RPMI7951 (cell line): ENCODE results near the gene ANKHD1. TPM values are rescaled to one million over a fixed set of nuclear protein-coding genes. Genes with fewer than 3 reads are reported as not detected.
"Not testable (repeated sequence)": the region's sequence is repeated elsewhere in the genome, so short reads cannot be mapped to it uniquely, and the experiment has no call there.

Source experiments
- DNase-seq: peaks from one replicate; pipeline ENCODE4 v3.0.0-alpha.2; 2012; ENCODE audit warnings: low read depth
- total RNA-seq: library from RNA; depleted of rRNA; stranded (reverse); fragments of >200 nt; shearing (Covaris generic); gene quantifications from 2 replicates; pipeline ENCODE4 v1.2.3, GENCODE V29; 2014

The ANKHD1 gene
- total RNA-seq, 1 experiment from 2014 or later = 35.2 TPM

DNA sequence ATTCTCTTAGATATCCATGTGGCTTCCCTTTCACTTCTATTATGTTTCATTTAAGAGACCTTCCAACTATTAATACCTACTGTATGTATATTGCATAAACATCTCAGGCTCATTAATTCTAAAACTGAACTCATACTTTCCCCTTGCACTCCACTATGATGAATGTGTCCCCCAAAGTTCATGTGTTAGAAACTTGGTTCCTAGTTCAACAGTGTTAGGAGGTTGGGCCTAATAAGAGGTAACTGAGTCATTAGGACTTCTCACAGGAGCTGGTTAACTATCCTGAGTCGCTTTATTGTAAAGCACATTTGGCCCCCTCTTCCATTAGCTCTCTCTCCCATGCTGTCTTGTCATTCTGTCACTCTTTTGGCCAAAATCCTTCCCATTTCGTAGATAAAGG, 22.0 kb downstream of the ANKHD1 start:
- DNase-seq = no peak

DNA sequence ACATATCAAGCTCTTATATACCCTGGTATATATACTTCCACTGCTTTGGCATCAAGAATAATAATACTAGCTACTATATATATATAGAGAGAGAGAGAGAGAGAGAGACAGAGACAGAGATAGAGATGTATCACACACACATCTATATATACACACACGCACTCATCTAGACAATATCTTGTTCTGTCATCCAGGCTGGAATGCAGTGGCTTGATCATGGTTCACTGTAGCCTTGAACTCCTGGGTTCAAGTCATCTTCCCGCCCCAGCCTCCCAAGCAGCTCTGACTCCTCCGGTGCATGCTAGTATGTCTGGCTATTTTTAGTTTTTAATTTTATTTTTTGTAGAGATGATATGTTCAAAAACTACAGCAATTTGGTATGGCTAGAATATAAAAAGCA, 22.5 kb downstream of the ANKHD1 start:
- DNase-seq = no peak

DNA sequence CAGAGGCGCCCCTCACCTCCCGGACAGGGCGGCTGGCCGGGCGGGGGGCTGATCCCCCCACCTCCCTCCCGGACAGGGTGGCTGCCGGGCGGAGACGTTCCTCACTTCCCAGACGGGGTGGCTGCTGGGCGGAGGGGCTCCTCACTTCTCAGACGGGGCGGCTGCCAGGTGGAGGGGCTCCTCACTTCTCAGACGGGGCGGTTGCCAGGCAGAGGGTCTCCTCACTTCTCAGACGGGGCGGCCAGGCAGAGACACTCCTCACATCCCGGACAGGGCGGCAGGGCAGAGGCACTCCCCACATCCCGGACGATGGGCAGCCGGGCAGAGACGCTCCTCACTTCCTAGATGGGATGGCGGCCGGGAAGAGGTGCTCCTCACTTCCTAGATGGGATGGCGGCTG, 26.1 kb downstream of the ANKHD1 start:
- DNase-seq = not testable (repeated sequence)

DNA sequence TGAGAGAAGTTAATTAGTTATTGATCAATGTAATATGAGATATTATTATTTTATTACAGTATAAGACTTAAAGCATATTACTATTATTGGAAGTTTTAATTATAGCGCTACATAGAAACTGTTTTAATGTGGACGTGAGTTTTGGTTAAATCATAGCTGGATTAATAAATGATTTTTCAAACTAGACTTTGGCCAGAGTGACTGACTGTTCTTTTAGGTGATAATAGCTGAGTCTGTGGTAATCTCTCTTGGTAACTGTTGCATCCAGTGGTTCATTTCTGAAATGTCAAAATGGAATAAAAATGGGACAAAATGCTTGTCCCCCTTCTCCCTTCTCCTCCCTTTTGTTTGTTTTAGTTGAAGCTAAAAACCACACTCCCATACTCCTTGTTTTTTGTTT, 28.1 kb downstream of the ANKHD1 start:
- DNase-seq = no peak

DNA sequence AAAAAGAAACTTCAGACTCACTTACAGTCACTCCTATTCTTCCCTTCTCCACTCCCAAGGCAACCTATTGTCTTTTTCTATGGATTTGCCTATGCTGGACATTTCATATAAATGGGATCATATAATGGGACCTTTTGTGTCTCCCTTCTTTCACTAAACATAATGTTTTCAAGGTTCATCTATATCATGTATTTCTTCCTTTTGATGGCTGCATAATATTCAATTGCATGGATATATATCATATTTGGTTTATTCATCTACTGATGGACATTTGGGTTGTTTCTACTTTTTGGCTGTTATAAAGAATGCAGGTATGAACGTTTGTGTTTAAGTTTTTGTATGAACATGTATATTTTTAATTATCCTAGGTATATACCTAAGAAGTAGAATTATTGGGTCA, 30.6 kb downstream of the ANKHD1 start:
- no peak for DNase-seq

DNA sequence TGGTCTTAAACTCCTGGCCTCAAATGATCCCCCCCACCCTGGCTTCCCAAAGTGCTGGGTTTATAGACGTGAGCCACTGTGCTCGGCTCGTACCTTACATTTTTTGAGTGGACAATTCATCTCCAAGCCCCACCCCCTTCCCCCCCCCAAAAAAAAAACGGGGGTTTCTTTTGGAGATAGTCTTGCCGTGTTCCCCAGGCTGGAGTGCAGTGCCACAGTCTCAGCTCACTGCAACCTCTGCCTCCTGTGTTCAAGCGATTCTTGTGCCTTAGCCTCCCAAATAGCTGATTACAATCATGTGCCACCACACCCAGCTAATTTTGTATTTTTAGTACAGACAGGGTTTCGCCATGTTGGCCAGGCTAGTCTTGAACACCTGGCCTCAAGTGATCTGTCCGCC, 31.3 kb downstream of the ANKHD1 start:
- DNase-seq = no peak

DNA sequence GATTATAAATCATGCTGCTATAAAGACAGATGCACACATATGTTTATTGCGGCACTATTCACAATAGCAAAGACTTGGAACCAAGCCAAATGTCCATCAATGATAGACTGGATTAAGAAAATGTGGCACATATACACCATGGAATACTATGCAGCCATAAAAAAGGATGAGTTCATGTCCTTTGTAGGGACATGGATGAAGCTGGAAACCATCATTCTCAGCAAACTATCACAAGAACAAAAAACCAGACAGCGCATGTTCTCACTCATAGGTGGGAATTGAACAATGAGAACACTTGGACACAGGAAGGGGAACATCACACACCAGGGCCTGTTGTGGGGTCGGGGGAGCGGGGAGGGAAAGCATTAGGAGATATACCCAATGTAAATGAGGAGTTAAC, 55.7 kb downstream of the ANKHD1 start:
- DNase-seq = not testable (repeated sequence)

DNA sequence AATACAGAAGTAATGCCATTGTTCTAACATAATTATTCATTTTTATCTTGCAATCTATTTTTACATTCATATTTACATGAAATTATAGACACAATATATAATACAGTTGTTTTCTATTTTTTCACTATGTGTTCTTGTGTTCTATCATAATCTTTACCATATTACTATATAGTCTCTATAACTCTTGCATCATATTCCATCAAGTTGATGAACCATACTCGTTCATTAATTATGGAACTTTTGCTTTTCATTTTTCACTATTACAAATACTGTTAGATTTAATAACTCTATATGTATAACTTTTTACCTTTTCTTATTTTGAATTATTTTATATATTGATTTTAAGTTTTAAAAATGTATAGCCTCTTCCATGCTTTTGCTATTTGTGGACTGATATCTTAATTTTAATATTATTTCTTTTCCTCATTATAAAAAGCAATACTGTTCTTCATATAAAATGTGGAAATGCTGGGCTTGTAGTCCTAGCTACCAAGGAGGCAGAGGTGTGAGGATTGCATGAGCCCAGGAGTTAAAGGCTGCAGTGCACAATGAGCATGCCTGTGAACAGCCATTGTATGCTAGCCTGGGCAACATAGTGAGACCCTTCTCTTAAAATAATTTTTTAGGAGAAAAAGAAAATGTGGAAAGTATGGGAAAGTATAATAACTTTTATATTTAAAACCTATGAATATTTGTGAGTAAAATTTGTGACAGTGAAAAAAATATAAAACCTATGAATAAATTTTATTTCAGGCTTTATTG, 65.5 kb downstream of the ANKHD1 start:
- DNase-seq = no peak

DNA sequence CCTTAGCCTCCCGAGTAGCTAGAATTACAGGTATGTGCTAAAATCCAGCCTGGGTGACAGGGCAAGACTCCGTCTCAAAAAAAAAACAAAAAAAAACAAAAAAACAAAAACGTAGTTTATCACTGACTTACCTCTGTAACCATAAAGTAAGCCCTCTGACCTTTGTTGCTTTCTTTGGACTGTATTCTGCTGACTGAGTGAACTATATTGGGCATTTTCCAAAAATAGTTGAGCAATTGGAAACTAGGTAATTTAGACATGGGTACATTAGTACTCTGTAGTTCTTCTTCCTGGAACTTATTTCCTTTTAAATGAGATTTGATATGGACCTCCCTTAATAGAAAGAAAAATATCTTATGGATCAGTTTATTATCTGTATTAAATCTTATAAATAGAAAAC, 66.6 kb downstream of the ANKHD1 start:
- DNase-seq = no peak

DNA sequence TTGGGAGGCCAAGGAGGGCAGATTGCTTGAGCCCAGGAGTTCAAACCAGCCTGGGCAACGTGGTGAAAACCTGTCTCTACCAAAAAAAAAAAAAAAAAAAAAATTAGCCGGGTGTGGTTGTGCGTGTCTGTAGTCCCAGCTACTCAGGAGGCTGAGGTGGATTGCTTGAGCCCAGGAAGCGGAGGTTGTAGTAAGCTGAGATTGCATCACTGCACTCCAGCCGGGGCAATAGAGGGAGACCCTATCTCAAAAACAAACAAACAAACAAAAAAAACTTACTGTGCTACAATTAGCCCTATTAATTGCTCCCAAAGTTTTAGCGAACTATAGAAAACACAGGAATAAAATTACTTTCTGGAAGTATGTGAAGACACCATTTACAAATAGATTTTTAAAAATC, 67.6 kb downstream of the ANKHD1 start:
- DNase-seq = no peak

DNA sequence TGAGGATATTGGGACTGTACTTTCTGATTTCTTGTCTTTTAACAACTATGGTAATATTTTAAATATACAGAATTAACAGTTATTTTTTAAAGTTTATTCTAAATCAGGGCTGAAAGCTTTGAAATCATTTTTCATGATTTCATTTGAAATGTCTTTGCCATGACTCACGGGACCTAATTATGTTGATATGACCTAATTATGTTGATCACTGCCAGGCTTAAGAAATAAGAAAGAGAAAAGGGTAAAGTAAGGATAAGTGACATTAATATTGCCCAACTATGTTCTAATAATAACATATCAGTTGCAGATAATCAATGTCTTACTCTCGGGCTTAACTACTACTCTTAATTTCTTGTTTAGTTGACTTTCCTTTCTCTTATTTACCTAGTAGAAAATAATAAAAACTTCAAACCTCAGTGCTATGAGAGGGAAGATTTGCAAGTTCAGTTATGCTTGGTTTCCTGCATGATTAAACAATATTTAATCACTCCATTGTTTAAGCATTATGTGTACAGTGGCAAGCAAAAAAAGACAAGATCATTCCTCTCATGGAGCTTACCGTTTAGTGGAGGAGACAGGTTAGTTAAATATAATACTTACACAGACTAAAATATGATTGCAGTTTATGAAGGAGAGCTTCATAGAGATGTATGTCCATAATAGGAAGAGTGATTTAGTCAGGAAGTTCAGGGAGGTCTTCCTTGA, 78.8 kb downstream of the ANKHD1 start:
- no peak for DNase-seq

DNA sequence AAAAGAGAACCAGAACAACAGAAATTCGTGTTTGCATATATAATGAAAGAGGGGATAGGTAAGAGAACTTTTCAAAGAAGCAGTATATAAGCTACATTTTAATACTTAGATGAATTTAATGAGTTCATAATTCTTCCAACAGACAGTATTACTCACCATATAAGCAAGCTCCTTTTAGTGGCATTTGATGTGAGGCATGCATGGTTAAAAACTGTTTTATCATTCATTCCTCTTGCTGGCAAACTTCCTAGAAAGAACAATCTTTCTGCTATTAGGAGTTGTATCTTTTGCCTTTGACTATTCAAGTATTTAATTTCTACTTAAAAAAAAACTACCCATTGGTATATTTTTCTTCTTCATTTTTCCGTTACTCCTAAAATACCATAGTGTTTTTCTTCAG, 80.1 kb downstream of the ANKHD1 start:
- peak; percentile 2 for DNase-seq

DNA sequence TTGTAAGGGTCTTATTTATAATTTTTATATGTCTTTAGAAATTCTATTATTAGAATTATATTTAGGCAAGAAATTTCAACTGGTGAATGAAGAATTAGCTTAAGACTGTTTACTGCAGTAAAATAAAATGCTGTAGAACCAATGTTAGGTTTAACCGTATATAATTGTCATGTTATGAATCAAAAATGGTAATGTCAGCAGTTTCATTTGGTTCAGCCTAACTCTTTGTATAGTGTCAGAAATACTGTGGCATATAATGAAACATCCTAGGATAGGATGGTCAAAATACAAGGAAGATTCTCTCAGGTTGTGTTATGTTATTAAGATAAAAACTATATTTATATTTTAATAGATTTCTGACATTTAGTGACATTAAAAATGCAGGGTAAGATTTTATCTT, 81.4 kb downstream of the ANKHD1 start:
- no peak for DNase-seq

DNA sequence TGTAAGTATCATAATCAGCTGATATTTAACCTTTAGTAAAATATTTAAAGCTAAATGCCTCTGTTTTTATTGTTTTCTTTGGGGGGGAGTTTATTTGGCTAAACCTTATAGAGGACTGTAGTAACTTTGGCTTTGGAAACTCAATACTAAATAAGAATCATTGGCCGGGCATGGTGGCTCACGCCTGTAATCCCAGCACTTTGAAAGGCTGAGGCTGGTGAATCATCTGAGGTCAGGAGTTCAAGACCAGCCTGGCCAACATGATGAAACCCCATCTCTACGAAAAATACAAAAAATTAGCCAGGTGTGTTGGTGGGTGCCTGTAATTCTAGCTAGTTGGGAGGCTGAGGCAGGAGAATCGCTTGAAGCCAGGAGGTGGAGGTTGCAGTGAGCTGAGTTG, 86.5 kb downstream of the ANKHD1 start:
- DNase-seq = peak; percentile 3

DNA sequence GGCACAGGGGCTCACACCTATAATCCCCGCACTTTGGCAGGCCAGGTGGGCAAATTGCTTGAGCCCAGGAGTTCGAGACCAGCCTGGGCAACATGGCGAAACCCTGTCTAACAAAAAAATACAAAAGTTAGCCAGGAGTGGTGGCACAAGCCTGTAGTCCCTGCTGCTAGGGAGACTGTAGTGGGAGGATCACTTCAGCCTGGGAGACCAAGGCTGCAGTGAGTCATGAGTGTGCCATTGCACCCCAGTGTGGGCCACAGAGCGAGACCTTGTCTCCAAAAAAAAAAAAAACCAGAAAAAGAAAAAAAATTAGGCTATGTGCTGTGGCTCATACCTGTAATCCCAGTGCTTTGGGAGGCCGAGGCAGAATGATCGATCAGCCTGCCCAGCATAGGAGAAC, 87.3 kb downstream of the ANKHD1 start:
- no peak for DNase-seq

DNA sequence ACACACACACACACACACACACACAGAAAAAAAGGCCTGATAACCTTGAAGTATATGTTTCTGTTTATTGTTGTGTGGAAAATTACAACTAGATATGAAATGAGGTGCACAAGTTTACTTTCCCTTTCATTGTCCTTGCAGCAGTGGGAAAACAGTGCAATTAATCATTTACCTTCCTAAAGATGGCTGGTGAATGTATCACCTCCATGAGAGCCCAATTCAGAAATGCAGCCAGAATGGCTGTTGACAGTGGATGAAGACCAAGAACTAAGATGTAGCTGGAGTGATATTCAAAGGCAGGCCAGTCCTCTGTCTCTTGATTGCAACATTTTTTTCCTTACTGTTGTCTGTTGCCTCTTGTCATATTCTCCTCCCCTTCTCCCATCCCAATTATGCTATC, 96.3 kb downstream of the ANKHD1 start:
- no peak for DNase-seq

DNA sequence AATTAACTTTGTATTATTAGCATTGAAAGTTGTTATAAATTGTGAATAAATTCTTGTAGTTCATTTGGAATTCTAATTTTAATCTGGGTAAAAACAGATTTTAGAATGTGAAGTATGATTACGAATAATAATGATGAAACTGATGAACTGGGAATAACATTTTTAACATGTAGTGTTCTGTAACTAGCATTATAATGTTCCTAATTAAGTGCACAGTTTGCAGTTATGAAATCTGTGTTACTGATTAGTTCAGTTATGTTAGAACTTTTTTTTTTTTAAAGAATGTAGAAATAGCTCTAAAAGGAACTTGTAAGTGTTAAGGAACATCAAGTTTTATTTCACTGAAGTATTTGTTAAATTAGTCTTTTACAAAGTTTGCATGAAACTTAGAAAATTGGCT, 97.0 kb downstream of the ANKHD1 start:
- DNase-seq = no peak

DNA sequence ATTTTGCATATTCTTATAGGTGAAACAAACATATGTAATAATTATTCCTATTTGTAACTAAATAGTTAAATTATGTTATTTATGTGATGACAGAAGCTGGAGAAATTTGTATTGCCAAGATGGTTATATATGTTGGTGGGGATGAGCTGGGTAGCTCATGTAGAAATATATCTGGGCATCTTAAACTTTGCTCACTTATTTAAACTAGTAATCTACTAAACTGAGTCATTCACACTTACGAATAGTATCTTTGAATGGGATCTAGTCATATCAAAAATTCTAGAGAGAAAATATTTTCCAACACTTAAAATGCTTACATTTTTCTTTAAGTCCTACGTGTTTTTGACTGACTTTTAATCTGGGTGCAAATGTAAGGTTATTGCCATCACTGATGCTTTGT, 101.2 kb downstream of the ANKHD1 start:
- DNase-seq = no peak

DNA sequence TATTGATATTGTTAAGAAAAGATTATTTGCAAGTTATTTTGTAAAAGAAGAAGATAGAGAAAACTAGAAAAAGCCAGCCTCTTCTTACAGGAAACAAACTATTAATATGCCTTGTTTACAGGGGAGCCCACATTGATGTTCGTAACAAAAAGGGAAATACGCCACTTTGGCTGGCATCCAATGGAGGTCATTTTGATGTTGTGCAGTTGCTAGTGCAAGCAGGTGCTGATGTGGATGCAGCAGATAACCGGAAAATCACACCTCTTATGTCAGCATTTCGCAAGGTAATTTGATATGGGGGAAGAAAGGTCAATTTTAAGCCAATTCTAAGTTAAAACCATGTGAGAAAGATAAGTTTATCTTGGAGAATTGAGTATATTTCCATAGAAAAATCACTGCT, 108.3 kb downstream of the ANKHD1 start:
- DNase-seq = no peak

DNA sequence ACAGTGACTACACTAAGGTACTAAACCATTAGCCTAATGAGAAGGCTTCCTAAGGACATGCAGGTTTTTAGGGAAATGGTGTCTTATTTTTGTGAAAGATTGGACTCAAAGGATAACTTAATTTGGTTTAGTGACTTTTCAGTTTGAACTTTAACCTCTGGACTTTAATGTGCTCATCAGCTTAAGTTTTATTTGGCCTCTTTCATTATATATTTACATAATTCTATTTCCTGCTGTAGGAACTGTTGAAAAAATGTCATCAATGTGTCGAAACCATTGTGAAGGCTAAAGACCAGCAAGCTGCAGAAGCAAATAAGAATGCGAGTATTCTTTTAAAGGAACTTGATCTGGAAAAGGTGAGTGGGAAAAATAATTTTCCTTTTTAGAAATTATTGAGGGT, 111.5 kb downstream of the ANKHD1 start:
- DNase-seq = no peak

DNA sequence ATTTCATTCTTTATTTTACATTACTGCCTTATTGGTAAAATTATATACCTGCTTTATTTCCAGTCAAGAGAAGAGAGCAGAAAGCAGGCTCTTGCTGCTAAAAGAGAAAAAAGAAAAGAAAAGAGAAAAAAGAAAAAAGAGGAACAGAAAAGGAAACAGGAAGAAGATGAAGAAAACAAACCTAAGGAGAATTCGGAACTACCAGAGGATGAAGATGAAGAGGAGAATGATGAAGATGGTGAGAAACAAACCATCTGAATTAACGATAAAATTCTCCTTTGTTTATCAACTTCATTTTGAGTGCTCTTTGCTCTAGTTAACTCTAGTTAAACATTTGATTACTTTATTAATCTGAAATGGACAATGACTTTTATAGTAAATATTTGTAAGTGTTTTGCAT, 122.4 kb downstream of the ANKHD1 start:
- DNase-seq = no peak

DNA sequence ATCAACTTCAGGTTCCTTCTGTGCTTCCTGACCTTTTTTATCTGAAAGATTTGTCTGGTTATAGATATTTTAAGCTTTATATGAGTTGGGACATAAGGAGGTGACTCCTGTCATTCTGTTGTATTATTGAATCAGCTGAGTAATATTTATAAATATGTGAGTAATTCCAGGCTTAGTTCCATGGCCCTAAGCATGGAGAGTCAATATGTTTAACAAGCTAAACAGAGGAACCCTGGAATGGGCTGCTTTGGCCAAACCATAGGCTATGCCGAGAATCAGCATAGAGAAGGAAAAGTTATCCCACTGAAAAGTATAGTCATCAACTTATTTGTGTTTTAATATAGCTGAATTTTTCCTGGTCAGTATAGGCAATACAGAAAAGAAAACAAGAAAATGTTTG, 138.6 kb downstream of the ANKHD1 start:
- no peak for DNase-seq

DNA sequence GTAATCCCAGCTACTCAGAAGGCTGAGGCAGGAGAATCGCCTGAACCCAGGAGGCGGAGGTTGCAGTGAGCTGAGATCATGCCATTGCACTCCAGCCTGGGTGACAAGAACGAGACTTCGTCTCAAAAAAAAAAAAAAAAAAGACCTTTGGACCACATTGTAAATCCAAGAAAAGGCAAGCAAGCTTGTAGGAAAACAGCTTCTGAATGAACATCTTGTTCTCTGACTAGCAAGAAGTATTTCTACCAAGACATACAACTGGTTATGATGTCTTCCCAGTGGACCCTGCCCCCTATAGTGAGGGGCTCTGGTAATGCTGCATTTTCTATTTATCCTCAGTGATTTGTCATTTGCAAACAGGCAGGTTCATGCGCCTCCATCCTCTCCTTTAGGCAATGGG, 141.3 kb downstream of the ANKHD1 start:
- no peak for DNase-seq

DNA sequence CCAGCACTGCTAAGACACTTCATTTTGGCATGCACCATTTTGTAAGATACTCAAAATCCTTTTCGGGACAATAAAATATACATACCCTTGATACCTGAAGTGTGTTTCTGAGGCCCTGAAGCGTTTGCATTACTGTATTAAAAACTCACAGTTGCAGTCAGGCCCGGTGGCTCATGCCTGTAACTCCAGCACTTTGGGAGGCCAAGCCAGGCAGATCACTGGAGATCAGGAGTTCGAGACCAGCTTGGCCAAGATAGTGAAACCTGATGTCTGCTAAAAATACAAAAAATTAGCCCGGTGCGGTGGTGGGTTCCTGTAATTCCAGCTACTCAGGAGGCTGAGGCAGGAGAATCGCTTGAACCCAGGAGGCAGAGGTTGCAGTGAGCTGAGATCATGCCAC, 143.4 kb downstream of the ANKHD1 start:
- no peak for DNase-seq
